OCI-LY7 (cell line): ENCODE measurements around the gene CABCOCO1. TPM values are rescaled to one million over a fixed set of nuclear protein-coding genes. Genes with fewer than 3 reads are reported as not detected.

Experiments used
- BruUV-seq: library from RNA; stranded (reverse); fragments of 400-500 nt; replicated peaks from 2 replicates; lab custom pipeline; 2021; lab: Mats Ljungman, UMichigan
- CTCF ChIA-PET: fragments of 300-600 bp; sonication (Branson Sonifier 250); formaldehyde crosslinking; loops from one replicate; lab custom pipeline; 2022; ENCODE audit warnings: antibody characterized with exemption; ENCODE audit not compliant: unreplicated experiment; lab: Charles Lee
- POLR2A ChIA-PET: fragments of 300-600 bp; sonication (Branson Sonifier 250); formaldehyde crosslinking; loops from one replicate; lab custom pipeline; 2022; ENCODE audit warnings: antibody characterized with exemption; lab: Charles Lee
- DNase-seq: peaks from one replicate; pipeline ENCODE4 v3.0.0-alpha.2; 2015; ENCODE audit warnings: low spot score
- H2AFZ ChIP-seq: fragments of 200-600 bp; sonication (generic), shearing (Covaris generic); 2 replicates; pipeline ENCODE4 v1.6.1; 2014; ENCODE audit warnings: mild to moderate bottlenecking, antibody characterized with exemption, low read length, moderate library complexity
- H3K27ac ChIP-seq: fragments of 200-600 bp; sonication (generic); 2 replicates; pipeline ENCODE4 v1.5.1; 2014; ENCODE audit warnings: mixed run types, low read depth, mild to moderate bottlenecking, moderate library complexity, low read length, inconsistent platforms; ENCODE audit not compliant: poor library complexity, severe bottlenecking
- H3K36me3 ChIP-seq: fragments of 200-600 bp; sonication (generic); 2 replicates; pipeline ENCODE4 v1.6.1; 2014; ENCODE audit warnings: mild to moderate bottlenecking, antibody characterized with exemption, low read length, moderate library complexity, mixed read lengths; ENCODE audit not compliant: insufficient read depth
- H3K4me1 ChIP-seq: fragments of 200-600 bp; sonication (generic); 2 replicates; pipeline ENCODE4 v1.5.1; 2014; ENCODE audit warnings: mild to moderate bottlenecking, low read length; ENCODE audit not compliant: insufficient read depth, poor library complexity, severe bottlenecking
- H3K4me2 ChIP-seq: fragments of 200-600 bp; sonication (generic); 2 replicates; pipeline ENCODE4 v1.6.1; 2014; ENCODE audit warnings: mild to moderate bottlenecking, low read length
- H3K4me3 ChIP-seq: fragments of 200-600 bp; sonication (generic); 2 replicates; pipeline ENCODE4 v1.5.1; 2014; ENCODE audit warnings: mild to moderate bottlenecking, low read depth, low read length; ENCODE audit not compliant: poor library complexity, severe bottlenecking
- H3K79me2 ChIP-seq: fragments of 200-600 bp; sonication (generic); 2 replicates; pipeline ENCODE4 v1.6.1; 2016; ENCODE audit warnings: low read depth, mild to moderate bottlenecking, low read length, moderate library complexity, mixed read lengths; ENCODE audit not compliant: insufficient read depth
- H3K9me2 ChIP-seq: fragments of 200-600 bp; sonication (generic); 2 replicates; pipeline ENCODE4 v1.6.1; 2016; ENCODE audit warnings: mild to moderate bottlenecking, low read length, mixed read lengths; ENCODE audit not compliant: insufficient read depth
- H3K9me3 ChIP-seq: fragments of 200-600 bp; sonication (generic); 2 replicates; pipeline ENCODE4 v1.6.1; 2014; ENCODE audit warnings: mild to moderate bottlenecking, mixed run types, low read length, mixed read lengths
- H4K20me1 ChIP-seq: fragments of 200-600 bp; sonication (generic); 2 replicates; pipeline ENCODE4 v1.6.1; 2014; ENCODE audit warnings: mild to moderate bottlenecking, antibody characterized with exemption, low read length, moderate library complexity, mixed read lengths; ENCODE audit not compliant: insufficient read depth
- CTCF ChIP-seq: fragments of 200-600 bp; sonication (generic); conservative IDR thresholded peaks from 2 replicates; pipeline ENCODE4 v1.5.1; 2014; ENCODE audit warnings: mild to moderate bottlenecking, antibody characterized with exemption, low read length, moderate library complexity, mixed read lengths
- EZH2phosphoT487 ChIP-seq: fragments of 200-600 bp; sonication (generic); IDR thresholded peaks from 2 replicates; pipeline ENCODE4 v1.6.1; 2018; ENCODE audit warnings: low read depth, borderline replicate concordance, mild to moderate bottlenecking, mixed run types, antibody characterized with exemption, low read length, moderate library complexity, mixed read lengths
- intact Hi-C: fragments of 100-400 bp; cut with micrococcal nuclease; formaldehyde crosslinking; loops from one replicate; pipeline ENCODE4 v1.10.0; 2022; ENCODE audit not compliant: unreplicated experiment
- total RNA-seq, 2 experiments: library from RNA; depleted of rRNA in 1 of 2; stranded (reverse); fragments of >200 nt in 1 of 2; shearing (Covaris generic) in 1 of 2; gene quantifications; 2 replicates each; pipeline ENCODE4 v1.2.3, GENCODE V29; 2014 to 2022

CABCOCO1 gene
- total RNA-seq, 2 experiments from 2014 or later = not detected

- H3K9me3 ChIP-seq = no peaks in the 10 kb centered on the region
- H4K20me1 ChIP-seq = no peaks in the 10 kb centered on the region
- no TSS peak for BruUV-seq
- no peaks in the 10 kb centered on the region for H3K9me2 ChIP-seq
- H2AFZ ChIP-seq = no peak overlapping the region
- no peak for TF ChIP-seq CTCF
- TF ChIP-seq EZH2phosphoT487 = no peak
- no peak overlapping the region for H3K4me3 ChIP-seq
- ChIA-PET POLR2A (interaction anchor here (1.1 kb wide), 1 partner anchor 11 kb away, joined by 5 read pairs; no protein-coding TSS in a partner anchor), CTCF (no interaction called here)
- H3K79me2 ChIP-seq = no peaks in the 10 kb centered on the region
- H3K27ac ChIP-seq = no peak overlapping the region
- DNase-seq = no peak
- no peaks in the 10 kb centered on the region for H3K4me1 ChIP-seq
- intact Hi-C loops = no loop called here
- no peaks in the 10 kb centered on the region for H3K36me3 ChIP-seq
- no peak overlapping the region for H3K4me2 ChIP-seq
Observed at GRCh38 chr10:61815496-61815895, 152.8 kb downstream of the CABCOCO1 start.

Other genes starting within 250 kb of the CABCOCO1 start
- 0.06 TPM in 1 of 2 replicates, not detected in the other for gene TMEM26, start 209.5 kb upstream of the CABCOCO1 start, total RNA-seq (2014; rRNA removed; shearing (Covaris generic))
- gene TMEM26, start 209.5 kb upstream of the CABCOCO1 start, total RNA-seq (2022) = not detected in 2 replicates
- 38.0 and 43.6 TPM in 2 replicates for gene ARID5B, start 238.8 kb downstream of the CABCOCO1 start, total RNA-seq (2014; rRNA removed; shearing (Covaris generic))
- gene ARID5B, start 238.8 kb downstream of the CABCOCO1 start, total RNA-seq (2022) = 56.5 and 56.7 TPM in 2 replicates